ENCODE measurements around the gene RAB43.
A peak's percentile ranks its signal among the peaks of the same experiment; 100 is the strongest.

RAB43 gene

GRCh38 chr3:129121792-129122411 lies at the start of gene RAB43 (continued):
- TF ChIP-seq ZNF133 (tag by site-specific recombination; IDR thresholded peaks at IDR 0.05): no peak
- TF ChIP-seq ZNF704 (tag by site-specific recombination; IDR thresholded peaks at IDR 0.05): no peak
- peak; percentile 63 for TF ChIP-seq GLIS1 (tag by site-specific recombination; IDR thresholded peaks at IDR 0.05)
- no peak for TF ChIP-seq ZNF548 (tag by site-specific recombination; IDR thresholded peaks at IDR 0.05)
- no peak for TF ChIP-seq SCRT2 (tag by site-specific recombination; IDR thresholded peaks at IDR 0.05)
- no peak for TF ChIP-seq OSR2 (tag by site-specific recombination; IDR thresholded peaks at IDR 0.05)
- TF ChIP-seq PRDM4 (tag by site-specific recombination; IDR thresholded peaks at IDR 0.05): no peak
- no peak for TF ChIP-seq ZNF544 (tag by site-specific recombination; IDR thresholded peaks at IDR 0.05)
- TF ChIP-seq ZNF580 (tag by site-specific recombination; IDR thresholded peaks at IDR 0.05): no peak
- no peak for TF ChIP-seq RBAK (tag by site-specific recombination; IDR thresholded peaks at IDR 0.05)
- no peak for TF ChIP-seq ZNF776 (tag by site-specific recombination; IDR thresholded peaks at IDR 0.05; ENCODE audit: borderline replicate concordance)
- TF ChIP-seq ZSCAN30 (tag by site-specific recombination; IDR thresholded peaks at IDR 0.05): no peak
- no peak for TF ChIP-seq ZSCAN23 (tag by site-specific recombination; IDR thresholded peaks at IDR 0.05)
- no peak for TF ChIP-seq GLIS2 (tag by site-specific recombination; IDR thresholded peaks at IDR 0.05)
- TF ChIP-seq ZNF132 (tag by site-specific recombination; IDR thresholded peaks at IDR 0.05; ENCODE audit: borderline replicate concordance): no peak
- no peak for TF ChIP-seq ZNF366 (tag by site-specific recombination; conservative IDR thresholded peaks at IDR 0.05)
- no peak for TF ChIP-seq ZBTB20 (tag by site-specific recombination; IDR thresholded peaks at IDR 0.05)
- TF ChIP-seq ZNF274 (IDR thresholded peaks at IDR 0.05; ENCODE audit: low read length): no peak
- TF ChIP-seq ZNF274 (tag by site-specific recombination; IDR thresholded peaks at IDR 0.05; ENCODE audit: borderline replicate concordance): no peak
- TF ChIP-seq ZNF174 (tag by site-specific recombination; IDR thresholded peaks at IDR 0.05): no peak
- TF ChIP-seq BCL6B (tag by site-specific recombination; IDR thresholded peaks at IDR 0.05): no peak
- no peak for TF ChIP-seq KLF16 (tag by site-specific recombination; IDR thresholded peaks at IDR 0.05)
- TF ChIP-seq ELK4 (IDR thresholded peaks at IDR 0.05; ENCODE audit: borderline replicate concordance, low read depth, low read length): no peak
- TF ChIP-seq ZNF76 (tag by site-specific recombination; IDR thresholded peaks at IDR 0.05; ENCODE audit: borderline replicate concordance, low read depth): no peak
- no peak for TF ChIP-seq ZNF48 (tag by site-specific recombination; IDR thresholded peaks at IDR 0.05)
- TF ChIP-seq ZNF10 (tag by site-specific recombination; IDR thresholded peaks at IDR 0.05): no peak
- TF ChIP-seq PATZ1 (tag by site-specific recombination; IDR thresholded peaks at IDR 0.05): peak; percentile 65; the same call in 1 of the 2 replicates
- no peak for TF ChIP-seq REPIN1 (tag by site-specific recombination; IDR thresholded peaks at IDR 0.05; ENCODE audit: low read depth)
- TF ChIP-seq ZNF571 (tag by site-specific recombination; IDR thresholded peaks at IDR 0.05): no peak
- no peak for TF ChIP-seq ZNF600 (tag by site-specific recombination; IDR thresholded peaks at IDR 0.05)
- peak; percentile 76 for TF ChIP-seq ZBTB17 (tag by site-specific recombination; IDR thresholded peaks at IDR 0.05)
- TF ChIP-seq ZXDB (tag by site-specific recombination; IDR thresholded peaks at IDR 0.05): no peak
- no peak for TF ChIP-seq ZNF112 (tag by site-specific recombination; IDR thresholded peaks at IDR 0.05)
